HG03045 (cell line): Measurements from ENCODE around the gene IGSF21.
"Not testable (repeated sequence)": the region's sequence is repeated elsewhere in the genome, so short reads cannot be mapped to it uniquely, and the experiment has no call there.

ENCODE experiments used
- ATAC-seq: cut with Tn5 transposase; IDR thresholded peaks from one replicate; pipeline ENCODE4 v1.9.1; 2021; ENCODE audit warnings: mild to moderate bottlenecking, moderate library complexity; ENCODE audit not compliant: unreplicated experiment

The IGSF21 gene

DNA sequence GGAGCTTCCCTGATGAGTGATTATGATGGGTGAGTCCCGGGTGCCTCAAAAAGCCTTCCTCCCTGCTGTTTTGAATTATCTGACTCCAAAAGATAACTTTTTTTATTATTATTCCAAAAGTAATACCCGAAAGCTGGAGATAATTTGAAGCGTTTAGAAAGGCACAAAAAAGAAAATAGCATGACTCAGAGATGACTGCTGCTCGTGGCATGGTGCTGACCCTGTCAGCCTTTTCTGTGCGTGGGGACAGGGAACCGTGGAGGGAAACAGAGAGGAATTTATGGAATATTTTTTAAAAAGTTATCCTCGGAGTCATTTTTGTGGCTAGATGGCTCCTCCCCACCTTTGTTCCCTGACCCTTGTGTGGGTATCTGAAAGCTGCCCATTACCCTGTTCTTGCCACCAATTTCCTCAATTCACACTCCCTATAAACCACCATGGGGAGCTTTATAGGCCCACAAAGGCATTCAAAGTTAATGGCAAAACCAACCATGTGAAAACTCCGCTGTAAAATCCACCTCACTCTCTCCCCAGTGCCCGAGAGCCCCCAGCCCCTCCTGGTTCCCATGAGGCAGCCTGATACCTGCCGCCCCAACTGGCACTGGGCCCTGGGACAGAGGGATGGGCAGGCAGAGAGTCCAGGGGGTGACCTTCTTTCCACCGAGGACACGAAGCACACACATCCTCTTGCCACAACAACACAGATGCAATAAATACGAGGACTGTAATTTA is 37.5 kb downstream of the IGSF21 start:
- no peak for ATAC-seq

DNA sequence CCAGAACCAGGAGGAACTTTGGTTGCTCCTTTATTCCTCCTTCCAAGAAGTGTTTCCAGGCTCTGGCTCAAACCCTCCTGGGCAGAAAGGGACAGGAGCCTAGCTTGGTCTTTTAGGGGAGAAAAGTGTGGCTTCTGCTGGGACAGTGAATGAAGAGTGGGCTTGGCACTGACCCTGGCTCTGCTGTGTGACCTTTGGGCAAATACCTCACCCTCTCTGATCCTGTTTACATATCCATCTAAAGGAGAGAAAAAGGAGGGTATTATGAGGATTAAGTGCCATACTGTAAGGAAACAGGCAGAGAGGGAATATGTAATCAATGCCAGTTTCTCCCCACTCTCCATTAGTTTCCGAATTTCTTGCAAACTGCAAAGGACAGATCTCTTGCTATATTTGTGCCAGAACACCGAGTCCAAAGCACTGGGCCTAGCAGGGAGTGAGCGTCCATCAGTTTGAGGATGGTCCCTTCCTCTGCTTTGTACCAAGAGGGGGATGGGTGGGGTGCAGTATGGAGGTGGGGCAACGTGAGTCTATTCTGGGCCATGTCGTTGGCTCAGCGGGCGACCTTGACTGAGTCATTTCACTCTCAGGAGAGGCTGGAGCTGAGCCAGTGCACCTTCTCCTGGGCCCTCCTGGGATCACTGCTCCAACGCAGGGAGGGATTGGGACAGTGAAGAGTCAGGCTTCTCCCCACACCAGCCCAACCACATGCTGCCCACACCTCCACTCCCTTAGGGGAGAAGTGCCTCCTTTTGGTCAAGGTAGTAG is 38.4 kb downstream of the IGSF21 start:
- ATAC-seq = no peak

DNA sequence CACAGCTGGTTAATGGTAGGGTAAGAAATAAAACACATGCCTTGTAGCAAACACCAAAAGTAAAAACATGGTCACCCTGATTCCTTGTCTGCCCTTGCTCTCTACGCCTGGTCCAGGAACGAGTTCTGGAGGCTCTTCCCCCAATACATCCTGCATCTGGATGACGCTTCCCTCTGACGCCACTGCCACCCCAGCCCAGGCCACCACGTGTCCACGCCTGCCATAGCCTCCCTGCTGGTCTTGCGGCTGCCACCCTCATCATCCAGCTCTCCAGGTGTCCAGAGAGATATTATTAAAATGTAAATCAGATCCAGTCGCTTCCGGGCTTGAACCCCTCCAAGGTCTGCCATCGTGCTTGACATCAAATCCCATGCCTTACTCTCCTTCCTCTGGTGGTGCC is 39.3 kb downstream of the IGSF21 start:
- no peak for ATAC-seq

DNA sequence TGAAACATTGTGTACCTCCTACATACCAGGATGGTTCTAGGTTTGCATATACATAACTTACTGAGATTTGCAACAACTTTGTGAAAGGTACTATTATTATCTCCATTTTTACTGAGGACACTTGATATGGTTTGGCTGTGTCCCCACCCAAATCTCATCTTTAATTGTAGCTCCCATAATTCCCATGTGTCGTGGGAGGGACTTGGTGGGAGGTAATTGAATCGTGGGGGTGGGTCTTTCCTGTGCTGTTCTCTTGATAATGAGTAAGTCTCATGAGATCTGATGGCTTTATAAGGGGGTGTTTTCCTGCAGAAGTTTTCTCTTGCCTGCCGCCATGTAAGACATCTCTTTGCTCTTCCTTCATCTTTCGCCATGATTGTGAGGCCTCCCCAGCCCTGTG is 40.1 kb downstream of the IGSF21 start:
- ATAC-seq = no peak

DNA sequence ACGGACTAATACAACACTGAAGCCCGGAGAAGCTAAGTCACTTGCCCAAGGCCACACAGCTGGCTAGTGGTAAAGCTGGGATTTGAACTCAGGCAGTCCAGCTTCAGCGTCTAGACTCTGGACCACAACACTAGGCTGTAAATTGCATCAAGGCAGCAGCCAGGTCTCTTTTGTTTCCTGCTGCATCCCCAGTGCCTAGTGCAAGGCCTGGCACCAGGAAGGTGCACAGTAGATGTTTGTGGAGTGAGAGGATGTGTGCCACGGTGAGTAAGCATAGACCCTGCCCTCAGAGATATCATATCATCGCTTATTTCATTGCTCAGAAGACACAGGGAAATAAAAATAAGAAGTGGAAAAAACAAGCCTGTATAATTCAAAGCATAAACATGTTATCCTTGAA is 40.9 kb downstream of the IGSF21 start:
- ATAC-seq = no peak

DNA sequence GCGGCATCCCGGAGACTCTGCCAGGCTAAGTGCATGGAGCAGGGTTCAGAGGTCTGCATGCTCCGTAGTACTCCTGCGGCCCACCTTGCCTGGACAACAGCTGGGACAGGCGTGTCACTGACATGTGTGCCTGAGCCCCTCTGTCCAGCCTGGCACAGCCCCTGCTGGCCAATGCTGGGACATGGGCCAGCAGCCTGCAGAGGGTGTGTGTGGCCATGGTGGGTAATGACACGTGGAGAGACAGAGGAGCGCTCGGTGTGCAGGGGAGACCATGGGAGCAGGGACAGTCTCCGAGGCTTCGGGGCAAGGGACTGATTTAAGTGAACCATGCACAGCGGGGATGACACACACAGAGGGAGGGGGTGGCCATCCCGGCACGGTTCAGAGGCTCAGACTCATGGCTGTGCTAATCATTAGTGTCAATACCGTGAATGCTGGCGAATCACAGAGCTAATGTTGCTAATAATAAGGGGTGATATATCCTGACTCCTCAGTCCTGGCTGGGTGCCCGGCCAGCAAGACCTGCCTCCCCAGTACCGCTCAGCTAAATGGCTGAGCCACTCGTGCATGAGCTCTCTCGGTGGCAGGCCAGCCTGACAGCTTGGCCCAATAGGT is 41.5 kb downstream of the IGSF21 start:
- ATAC-seq = no peak

DNA sequence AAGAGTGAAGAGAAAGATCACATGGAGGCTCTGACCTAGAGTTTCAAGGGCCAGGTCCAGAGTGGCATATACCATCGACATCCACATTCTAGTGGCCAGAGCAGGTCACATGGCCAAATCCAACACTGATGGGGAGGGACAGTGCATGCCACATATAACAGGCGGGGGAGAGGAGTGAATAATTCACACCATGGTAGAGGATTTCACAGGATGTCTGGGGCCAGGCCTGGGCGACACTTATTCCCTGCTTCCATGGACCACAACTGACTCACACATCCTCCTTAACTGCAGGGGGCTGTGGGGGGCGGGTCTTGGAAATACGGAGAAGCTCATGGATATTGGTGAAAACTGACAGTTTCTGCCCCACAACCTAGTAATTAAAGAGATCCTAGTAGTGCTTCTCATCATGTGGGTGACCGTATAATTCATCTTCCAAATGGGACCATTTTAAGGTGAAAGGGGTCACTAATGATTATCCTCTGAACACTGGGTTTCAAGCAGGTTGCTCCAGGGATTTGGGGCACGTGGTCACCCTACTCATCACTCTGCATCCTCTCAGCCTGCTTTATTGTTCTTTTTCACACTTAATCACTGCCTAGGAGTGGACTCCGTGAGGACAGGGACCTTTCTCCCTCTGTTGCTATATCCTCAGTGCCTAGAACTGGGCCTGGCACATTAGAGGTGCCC is 44.0 kb downstream of the IGSF21 start:
- no peak for ATAC-seq

DNA sequence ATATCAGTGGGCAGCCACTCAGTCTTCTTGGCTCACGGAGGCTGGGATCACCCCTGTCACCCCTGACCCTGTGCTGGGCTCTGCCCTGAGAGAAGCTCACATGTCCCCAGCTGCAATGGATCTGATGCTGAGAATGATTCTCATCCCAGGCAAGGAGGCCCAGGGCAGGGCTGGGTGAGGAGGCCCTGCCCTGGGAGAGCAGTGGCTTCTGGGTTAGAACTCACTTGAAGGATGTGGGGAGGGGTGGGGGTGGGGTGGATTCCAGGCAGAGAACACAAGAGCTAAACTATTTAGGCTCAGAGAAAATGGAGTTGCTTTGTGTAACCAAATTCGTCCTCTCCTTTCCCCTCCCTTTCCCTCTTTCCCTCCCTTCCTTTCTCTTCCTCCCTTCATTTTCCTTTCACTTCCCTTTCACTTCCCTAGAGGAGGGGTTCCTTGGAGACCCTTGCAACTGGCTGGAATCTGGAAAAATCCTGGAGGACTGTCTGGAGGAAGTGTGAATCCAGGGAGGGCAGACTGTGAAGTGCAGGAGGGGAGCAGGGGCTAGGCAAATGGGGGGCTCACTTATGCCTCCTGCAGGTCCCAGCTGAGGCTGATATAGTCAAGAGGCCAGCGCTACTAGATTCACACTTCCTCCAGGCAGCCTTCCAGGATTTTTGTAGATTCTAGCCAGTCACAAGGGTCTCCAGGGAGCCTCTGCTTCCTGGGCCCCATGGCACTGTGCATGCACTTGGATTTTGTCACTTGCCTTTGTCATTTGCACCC is 47.0 kb downstream of the IGSF21 start:
- no peak for ATAC-seq

DNA sequence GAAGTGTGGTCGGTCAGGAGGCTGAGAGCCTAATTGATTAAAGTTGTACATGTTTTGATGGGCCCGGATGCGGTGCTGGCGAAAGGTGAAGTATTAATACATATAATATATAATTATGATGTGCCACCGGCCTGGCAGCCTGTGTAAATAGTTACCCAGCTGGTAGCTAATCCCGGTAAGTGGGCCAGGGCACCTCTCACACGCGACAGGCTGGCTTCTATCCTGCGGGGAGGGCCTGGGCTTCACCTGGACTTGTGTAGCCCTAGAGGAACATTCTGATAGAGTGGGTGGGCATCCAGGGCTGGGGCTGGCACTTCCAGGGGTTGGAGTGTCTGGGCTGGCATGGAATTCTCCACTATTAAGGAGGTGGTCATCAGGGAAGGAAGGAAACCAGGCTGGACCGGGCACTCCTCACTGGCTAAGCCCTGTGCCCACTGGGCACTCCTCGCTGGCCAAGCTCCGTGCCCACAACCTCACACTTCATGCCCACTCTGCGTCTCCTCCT is 48.3 kb downstream of the IGSF21 start:
- ATAC-seq = no peak

DNA sequence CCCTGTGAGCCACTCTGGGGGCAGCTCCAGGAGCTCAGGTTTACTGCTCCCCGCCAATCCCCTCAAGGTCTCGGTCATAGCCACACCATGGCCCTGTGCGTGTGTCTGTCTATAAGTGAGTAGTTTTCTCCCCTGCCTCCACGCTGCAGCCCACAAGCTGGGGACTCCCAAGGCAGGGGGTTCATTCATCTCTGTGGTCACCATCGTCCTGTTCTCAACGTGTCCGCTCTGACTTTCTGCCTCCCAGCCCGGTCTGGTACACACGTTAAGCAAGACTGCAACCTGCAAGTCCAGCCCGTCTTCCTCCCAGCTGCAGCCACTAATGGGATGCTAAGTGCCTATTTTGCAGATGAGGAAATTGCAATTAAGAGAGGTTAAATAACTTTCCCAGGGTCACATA is 49.8 kb downstream of the IGSF21 start:
- ATAC-seq = no peak

DNA sequence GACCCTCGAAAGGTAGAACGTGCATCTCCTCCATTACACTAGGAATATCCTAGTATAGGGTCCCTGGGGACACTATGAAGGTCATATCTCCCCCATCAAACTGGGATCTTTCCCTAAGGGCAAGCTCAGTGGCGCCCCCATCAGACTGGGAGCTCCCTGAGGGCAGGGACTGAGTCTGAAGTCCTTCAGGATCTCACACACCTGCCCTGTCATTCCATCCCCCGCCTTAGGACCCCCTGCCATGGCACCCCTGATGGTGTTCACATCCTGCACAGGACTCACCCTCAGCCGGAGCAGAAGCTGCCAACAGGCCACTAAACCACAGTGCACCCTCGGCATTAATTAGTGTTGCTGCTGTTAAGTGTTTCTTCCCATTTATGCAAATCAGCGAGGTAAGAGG is 50.4 kb downstream of the IGSF21 start:
- ATAC-seq = no peak

DNA sequence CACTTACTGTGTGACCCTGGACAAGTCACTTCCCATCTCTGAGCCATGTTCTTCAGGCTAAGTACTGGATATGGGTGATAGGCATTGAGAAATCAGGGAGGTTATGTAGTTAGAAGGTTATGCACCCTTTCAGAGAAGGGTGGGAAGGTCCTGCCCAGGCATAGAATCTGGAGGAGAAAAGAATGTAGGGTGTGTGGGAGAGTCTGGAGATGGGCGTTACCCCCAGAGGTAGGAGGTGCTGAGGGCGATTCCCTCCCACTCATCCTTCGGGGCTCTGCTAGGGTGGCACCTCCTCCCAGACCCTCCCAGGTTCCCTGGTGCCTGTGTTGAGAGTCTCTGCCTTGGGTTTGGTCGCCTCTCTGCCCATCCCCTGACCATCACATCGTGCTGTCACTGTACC is 51.1 kb downstream of the IGSF21 start:
- ATAC-seq = no peak

DNA sequence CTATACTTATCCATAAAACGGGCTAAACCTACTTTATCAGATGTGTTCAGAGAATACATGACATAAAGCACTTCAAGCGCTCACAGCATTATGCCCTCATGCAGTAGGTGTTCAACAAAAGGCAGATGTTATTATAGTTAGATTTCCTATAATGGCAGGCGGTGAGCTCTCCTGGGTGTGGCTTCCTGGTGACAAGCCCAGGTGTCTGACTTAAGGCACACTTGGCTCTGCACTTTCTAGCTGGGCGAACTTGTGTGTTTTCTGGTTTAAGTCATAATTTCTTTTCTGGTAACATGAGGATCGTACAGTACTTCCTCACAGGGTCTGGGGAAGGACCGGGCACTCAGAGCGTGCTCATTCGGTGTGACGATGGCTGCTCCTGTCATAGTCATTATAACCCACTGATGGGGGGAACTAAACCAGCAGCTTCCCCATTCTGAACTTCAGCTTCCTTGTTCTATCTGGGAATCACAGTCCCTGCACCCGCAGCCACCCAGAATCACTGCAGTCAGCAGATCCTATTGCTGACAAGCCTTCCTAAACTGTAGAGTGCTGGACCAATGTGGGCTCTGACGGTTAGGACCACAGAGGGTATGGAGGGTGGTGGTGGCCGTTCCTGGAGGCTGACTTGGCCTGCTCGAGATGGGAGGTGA is 52.8 kb downstream of the IGSF21 start:
- ATAC-seq = no peak

DNA sequence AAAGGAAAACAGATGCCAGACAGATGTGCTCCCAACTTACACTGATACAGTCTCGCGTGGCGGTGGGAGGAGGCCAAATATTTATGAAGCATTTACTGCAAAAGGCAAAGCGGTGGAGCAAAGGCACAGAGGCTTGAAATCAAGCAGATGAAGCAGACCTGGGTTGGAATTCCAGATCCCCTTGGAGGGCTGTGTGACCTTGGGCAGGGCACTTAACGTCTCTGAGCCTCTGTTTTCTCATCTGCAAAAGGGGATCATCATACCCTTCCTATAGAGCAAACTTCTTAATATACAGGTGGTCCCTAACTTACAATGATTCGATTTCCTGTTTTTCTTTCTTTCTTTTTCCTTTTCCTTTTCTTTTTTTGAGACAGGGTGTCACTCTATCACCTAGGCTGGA is 54.1 kb downstream of the IGSF21 start:
- no peak for ATAC-seq

DNA sequence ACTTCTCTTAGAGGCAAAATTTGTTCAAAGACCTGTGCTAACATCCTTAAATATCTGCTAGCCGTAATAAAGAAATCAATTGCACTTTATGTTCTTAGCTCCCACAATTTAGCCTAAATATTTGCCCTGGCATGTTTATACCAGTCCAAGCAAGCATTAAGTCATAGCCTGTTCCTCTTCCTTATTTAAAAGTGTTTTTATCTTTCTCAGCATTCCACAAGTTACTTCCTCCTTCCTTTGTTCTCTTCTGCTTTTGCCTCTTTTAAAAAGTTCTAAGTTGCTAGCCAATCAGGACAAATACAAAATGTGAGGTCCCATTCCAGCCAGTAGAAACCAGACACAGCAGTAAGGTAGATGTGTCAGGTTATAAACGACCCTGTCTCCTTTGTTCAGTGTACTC is 58.0 kb downstream of the IGSF21 start:
- ATAC-seq = not testable (repeated sequence)

DNA sequence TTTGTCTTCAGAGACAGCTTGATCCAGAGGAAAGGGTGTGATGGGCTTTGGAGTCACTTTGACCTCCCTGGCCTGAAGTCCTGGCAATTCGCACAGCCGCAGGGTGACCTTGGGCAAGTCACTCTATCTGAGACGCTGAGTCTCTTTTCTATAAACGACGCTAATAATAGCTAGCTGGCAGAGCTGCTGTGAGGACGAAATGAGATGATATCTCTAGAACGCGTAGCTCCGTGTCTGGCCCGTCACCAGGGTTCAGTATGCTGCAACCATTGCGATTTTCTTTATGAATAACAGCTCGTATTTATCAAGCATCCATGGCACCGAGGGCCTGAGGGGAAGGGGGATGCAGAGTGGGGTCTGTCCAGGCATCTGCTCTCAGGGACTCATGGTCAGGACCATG is 58.7 kb downstream of the IGSF21 start:
- no peak for ATAC-seq

DNA sequence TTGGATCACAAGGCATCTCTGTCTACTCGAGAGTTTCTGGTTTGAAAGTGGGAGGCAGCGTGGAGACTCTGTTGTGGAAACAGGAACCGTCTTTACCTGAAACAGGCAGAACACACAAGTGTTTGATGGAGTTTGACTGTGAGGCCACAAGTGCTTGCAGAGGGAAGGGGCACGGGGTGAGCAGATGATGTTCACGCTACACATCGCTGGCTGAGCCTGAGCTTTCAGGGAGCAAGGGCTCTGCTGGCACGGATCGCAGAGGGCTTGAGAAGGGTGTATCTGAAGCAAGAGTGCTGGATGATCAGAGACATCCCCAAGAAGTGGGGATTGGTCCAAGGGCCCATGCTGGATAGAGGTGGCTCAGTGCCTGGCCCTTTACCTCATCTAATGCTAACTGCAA is 59.3 kb downstream of the IGSF21 start:
- no peak for ATAC-seq

DNA sequence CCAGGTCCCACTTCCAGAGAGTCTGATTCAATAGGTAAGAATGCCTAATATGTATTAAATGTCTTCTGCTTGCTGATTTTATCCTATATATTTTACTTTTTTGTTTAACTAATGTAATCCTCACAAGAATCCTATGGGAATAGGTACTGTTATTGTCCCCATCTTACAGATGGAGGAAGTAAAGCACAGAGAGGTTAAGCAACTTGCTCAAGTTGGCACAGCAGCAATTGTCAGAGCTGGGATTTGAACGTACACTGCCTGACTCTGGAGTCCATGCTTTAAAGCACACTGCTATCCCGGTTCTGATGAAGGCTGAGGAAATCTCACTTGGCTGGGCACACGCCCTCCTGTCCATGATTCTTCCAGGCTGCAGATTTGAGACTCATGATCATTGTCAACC is 62.8 kb downstream of the IGSF21 start:
- no peak for ATAC-seq

DNA sequence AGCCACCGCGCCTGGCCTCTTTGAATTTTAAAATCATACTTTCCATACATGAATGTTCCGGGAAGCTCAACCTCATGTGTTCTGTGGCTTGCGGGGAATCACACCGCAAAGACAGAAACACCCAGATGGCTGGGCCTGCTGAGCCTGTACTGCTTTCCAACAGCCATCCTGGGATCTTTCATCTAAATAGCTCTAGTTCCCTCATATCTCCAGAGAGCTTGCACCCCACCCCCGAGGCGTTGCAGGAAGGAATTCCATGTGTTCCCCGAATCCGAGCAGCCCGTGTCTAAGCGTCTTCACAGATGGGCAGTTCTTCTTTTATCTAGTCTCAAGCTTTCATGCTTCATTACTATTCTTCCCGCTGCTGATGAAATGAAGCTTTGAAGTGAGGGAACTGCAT is 66.4 kb downstream of the IGSF21 start:
- no peak for ATAC-seq

DNA sequence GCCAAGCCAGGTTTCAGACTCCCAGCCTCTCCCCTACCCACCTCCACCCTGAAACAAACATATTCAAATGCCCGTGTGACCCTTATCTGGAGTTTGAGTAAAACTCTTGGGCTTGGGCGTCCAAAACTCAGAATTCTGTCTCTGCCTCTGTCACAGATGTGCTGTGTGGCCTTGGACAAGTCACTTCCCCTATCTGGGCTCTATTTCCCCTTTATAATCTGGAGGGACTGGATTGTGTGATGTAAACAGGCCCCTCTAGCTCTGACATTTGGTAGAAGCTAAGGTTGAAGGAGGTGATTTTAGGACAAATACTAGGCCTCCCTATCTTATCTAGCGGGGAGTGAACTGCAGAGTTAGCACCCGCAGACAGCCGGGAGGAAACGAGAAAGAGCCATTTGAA is 67.5 kb downstream of the IGSF21 start:
- ATAC-seq = no peak
